Thoracic aorta (tissue), 2 donors: ENCODE results near the gene ZNF718. TPM values are rescaled to one million over a fixed set of nuclear protein-coding genes. Genes with fewer than 3 reads are reported as not detected.
"Not testable (repeated sequence)": the region's sequence is repeated elsewhere in the genome, so short reads cannot be mapped to it uniquely, and the experiment has no call there.

Experiments
- ATAC-seq: fragments of 150-250 bp; one replicate; pipeline ENCODE4 v1.8.0; 2017; ENCODE audit warnings: low read depth; ENCODE audit not compliant: insufficient number of reproducible peaks, low FRiP score
- DNase-seq: peaks from one replicate; pipeline ENCODE4 v3.0.0-alpha.2; 2020; ENCODE audit warnings: low spot score
- H3K27ac ChIP-seq, 2 donors: fragments of 200-600 bp; sonication (generic); 1 replicate in 1 of 2; 2 replicates in 1 of 2; pipeline ENCODE4 v1.5.1; 2016; ENCODE audit warnings: mild to moderate bottlenecking in 2 of 2, moderate library complexity in 2 of 2
- H3K27me3 ChIP-seq: fragments of 200-600 bp; sonication (generic); replicated peaks from 2 replicates; pipeline ENCODE4 v1.6.0; 2016; ENCODE audit warnings: mild to moderate bottlenecking; ENCODE audit not compliant: insufficient read depth
- H3K36me3 ChIP-seq: fragments of 200-600 bp; sonication (generic); one replicate; pipeline ENCODE4 v1.5.1; 2016
- H3K4me1 ChIP-seq, 2 donors: fragments of 200-600 bp; sonication (generic); 1 replicate in 1 of 2; 2 replicates in 1 of 2; pipeline versions ENCODE4 v1.5.1 to v1.6.0; 2016; ENCODE audit warnings: low read depth in 2 of 2, mild to moderate bottlenecking in 1 of 2; ENCODE audit not compliant: control insufficient read depth in 1 of 2
- H3K4me3 ChIP-seq: fragments of 200-600 bp; sonication (generic); 2 replicates; pipeline ENCODE4 v1.5.1; 2016; ENCODE audit warnings: mild to moderate bottlenecking
- H3K9me3 ChIP-seq: fragments of 200-600 bp; sonication (generic); 2 replicates; pipeline ENCODE4 v1.5.1; 2016
- CTCF ChIP-seq: fragments of 200-600 bp; sonication (generic); IDR thresholded peaks from one replicate; pipeline ENCODE4 v1.5.1; 2019; ENCODE audit warnings: antibody characterized with exemption
- total RNA-seq, 2 donors: library from RNA; depleted of rRNA; stranded (reverse); fragments of >200 nt; gene quantifications; one replicate each; pipeline versions ENCODE4 v1.1.0 to v1.2.3, GENCODE V29; 2016

Gene ZNF718
- total RNA-seq, 2 donors from 2014 or later: 10.4 to 11.5 TPM

- Histone ChIP-seq H3K9me3 (peaks cover 91% of the 10 kb centered on the region), H3K4me1 (no peaks in the 10 kb centered on the region), H3K27ac (no peak overlapping the region), H3K4me3 (no peak overlapping the region), H3K36me3 (peaks cover 22% of the 10 kb centered on the region), H3K27me3 (no peaks in the 10 kb centered on the region)
- no peak for TF ChIP-seq CTCF
- DNase-seq (no peak), ATAC-seq (no peak)
Measured at GRCh38 chr4:147233-147632, 22.9 kb downstream of the ZNF718 start.

GRCh38 chr4:161496-162284, 37.4 kb downstream of the ZNF718 start:
- H3K27me3 ChIP-seq: no peaks in the 10 kb centered on the region
- peaks cover 96% of the 10 kb centered on the region for H3K9me3 ChIP-seq

GRCh38 chr4:169640-170039, 45.3 kb downstream of the ZNF718 start:
- DNase-seq, H3K27me3 ChIP-seq, H3K27ac ChIP-seq, H3K36me3 ChIP-seq, H3K4me3 ChIP-seq, ATAC-seq, H3K4me1 ChIP-seq: not testable (repeated sequence)
- H3K9me3 ChIP-seq: peaks cover 86% of the 10 kb centered on the region

More at GRCh38 chr4:161496-162284, 37.4 kb downstream of the ZNF718 start:
- Histone ChIP-seq H3K27ac (no peak overlapping the region), H3K4me3 (no peak overlapping the region), H3K36me3 (peaks cover 10% of the 10 kb centered on the region), H3K4me1 (no peaks in the 10 kb centered on the region)
- ATAC-seq (no peak), DNase-seq (no peak)
- no peak for TF ChIP-seq CTCF

- peaks cover 84% of the 10 kb centered on the region for H3K9me3 ChIP-seq
- not testable (repeated sequence) for H3K4me1 ChIP-seq, H3K27ac ChIP-seq, H3K36me3 ChIP-seq, ATAC-seq, H3K4me3 ChIP-seq, DNase-seq, H3K27me3 ChIP-seq
Measured at GRCh38 chr4:171318-171717, 47.0 kb downstream of the ZNF718 start.

GRCh38 chr4:173666-174314, 49.5 kb downstream of the ZNF718 start:
- TF ChIP-seq CTCF: no peak
- peaks cover 87% of the 10 kb centered on the region for H3K9me3 ChIP-seq
- H3K4me1 ChIP-seq: no peaks in the 10 kb centered on the region
- H3K27ac ChIP-seq: no peak overlapping the region
- ATAC-seq (no peak), DNase-seq (no peak)
- H3K4me3 ChIP-seq: no peak overlapping the region
- H3K27me3 ChIP-seq: no peaks in the 10 kb centered on the region
- H3K36me3 ChIP-seq: no peaks in the 10 kb centered on the region

- Histone ChIP-seq H3K4me1 (no peaks in the 10 kb centered on the region), H3K36me3 (no peaks in the 10 kb centered on the region), H3K4me3 (no peak overlapping the region)
Measured at GRCh38 chr4:175986-176385, 51.7 kb downstream of the ZNF718 start.

More at GRCh38 chr4:175986-176385, 51.7 kb downstream of the ZNF718 start:
- no peak for ATAC-seq
- DNase-seq: no peak
- H3K9me3 ChIP-seq: peaks cover 87% of the 10 kb centered on the region
- no peak for TF ChIP-seq CTCF
- H3K27me3 ChIP-seq: no peaks in the 10 kb centered on the region
- H3K27ac ChIP-seq: no peak overlapping the region
